Stimulated activated naive CD4-positive, alpha-beta T cell treated with Interleukin-2 at 50 U/mL for 16 hours (primary cell): ENCODE measurements around the gene PRUNE2.
"Not testable (repeated sequence)": the region's sequence is repeated elsewhere in the genome, so short reads cannot be mapped to it uniquely, and the experiment has no call there.

Experiments
- DNase-seq: peaks from one replicate; lab custom pipeline; 2025; lab: John Stamatoyannopoulos, UW

The PRUNE2 gene

GRCh38 chr9:76905791-76906646, at the start of gene PRUNE2:
TSS of gene PRUNE2 (minus strand) at chr9:76906114. CDS start at chr9:76905963, 151 bp downstream.
- DNase-seq = no peak

GRCh38 chr9:76955406-76955805, 49.5 kb upstream of the PRUNE2 start:
- not testable (repeated sequence) for DNase-seq

- no peak for DNase-seq
Measured at GRCh38 chr9:76949865-76950264, 44.0 kb upstream of the PRUNE2 start.

GRCh38 chr9:76944011-76944410, 38.1 kb upstream of the PRUNE2 start:
- DNase-seq = no peak

GRCh38 chr9:76943054-76943453, 37.1 kb upstream of the PRUNE2 start:
- DNase-seq = no peak

GRCh38 chr9:76932757-76933156, 26.8 kb upstream of the PRUNE2 start:
- DNase-seq = no peak

- no peak for DNase-seq
Measured at GRCh38 chr9:76932265-76932664, 26.4 kb upstream of the PRUNE2 start.

GRCh38 chr9:76927540-76928240, 21.8 kb upstream of the PRUNE2 start:
- no peak for DNase-seq

GRCh38 chr9:76926846-76927245, 20.9 kb upstream of the PRUNE2 start:
- no peak for DNase-seq

GRCh38 chr9:76926324-76926741, 20.4 kb upstream of the PRUNE2 start:
- no peak for DNase-seq

GRCh38 chr9:76921165-76921564, 15.3 kb upstream of the PRUNE2 start:
- no peak for DNase-seq

GRCh38 chr9:76917299-76917698, 11.4 kb upstream of the PRUNE2 start:
- DNase-seq = no peak

- no peak for DNase-seq
Measured at GRCh38 chr9:76916231-76916630, 10.3 kb upstream of the PRUNE2 start.

- no peak for DNase-seq
Measured at GRCh38 chr9:76913467-76913866, 7.6 kb upstream of the PRUNE2 start.

- DNase-seq = no peak
Measured at GRCh38 chr9:76912636-76913275, 6.8 kb upstream of the PRUNE2 start.

- DNase-seq = no peak
Measured at GRCh38 chr9:76911971-76912370, 6.1 kb upstream of the PRUNE2 start.

- DNase-seq = no peak
Measured at GRCh38 chr9:76910861-76911260, 4.9 kb upstream of the PRUNE2 start.

- DNase-seq = no peak
Measured at GRCh38 chr9:76906647-76906975, 697 bp upstream of the PRUNE2 start.

GRCh38 chr9:76904661-76905457, 1.1 kb downstream of the PRUNE2 start:
- no peak for DNase-seq

GRCh38 chr9:76902395-76902794, 3.5 kb downstream of the PRUNE2 start:
- no peak for DNase-seq

GRCh38 chr9:76901801-76902200, 4.1 kb downstream of the PRUNE2 start:
- no peak for DNase-seq

- no peak for DNase-seq
Measured at GRCh38 chr9:76900884-76901440, 5.0 kb downstream of the PRUNE2 start.
